ENCODE data around the gene HMGXB3.

DNA sequence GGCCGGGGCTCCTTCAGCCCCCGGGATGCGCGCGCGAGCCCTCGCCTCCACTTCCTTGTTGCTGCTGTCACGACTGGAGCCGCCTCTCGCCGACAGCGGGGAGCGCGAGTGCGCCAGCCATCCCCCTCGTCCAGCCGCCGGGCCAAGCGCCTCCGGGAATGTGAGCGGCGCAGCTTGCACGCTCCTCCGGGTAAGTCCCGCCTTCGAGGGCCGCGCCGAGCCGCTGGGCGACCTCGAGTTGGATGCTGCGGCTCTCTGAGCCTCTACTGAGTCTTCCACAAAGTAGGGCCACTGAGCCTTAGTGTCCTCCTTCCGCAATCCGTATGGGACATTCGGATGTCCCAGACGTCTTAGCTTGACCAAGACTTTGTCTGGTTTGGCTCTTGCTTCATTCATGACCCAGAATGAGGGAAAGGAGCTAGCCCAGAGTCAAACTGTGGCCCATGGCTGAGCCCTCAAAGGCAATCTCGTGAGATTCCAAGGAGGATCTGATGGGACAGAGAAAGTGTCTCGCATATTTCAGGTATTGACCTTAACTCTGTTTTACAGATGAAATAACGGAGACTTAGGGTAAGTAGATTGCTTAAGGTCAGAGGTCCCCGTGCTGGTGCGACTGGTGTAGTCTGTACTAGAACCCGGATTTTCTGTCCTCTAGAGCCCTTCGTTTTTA lies 586 bp downstream of the HMGXB3 start:
- no peak for TF ChIP-seq POLR2A (IDR thresholded peaks at IDR 0.05)
- TF ChIP-seq, protein P1, sequence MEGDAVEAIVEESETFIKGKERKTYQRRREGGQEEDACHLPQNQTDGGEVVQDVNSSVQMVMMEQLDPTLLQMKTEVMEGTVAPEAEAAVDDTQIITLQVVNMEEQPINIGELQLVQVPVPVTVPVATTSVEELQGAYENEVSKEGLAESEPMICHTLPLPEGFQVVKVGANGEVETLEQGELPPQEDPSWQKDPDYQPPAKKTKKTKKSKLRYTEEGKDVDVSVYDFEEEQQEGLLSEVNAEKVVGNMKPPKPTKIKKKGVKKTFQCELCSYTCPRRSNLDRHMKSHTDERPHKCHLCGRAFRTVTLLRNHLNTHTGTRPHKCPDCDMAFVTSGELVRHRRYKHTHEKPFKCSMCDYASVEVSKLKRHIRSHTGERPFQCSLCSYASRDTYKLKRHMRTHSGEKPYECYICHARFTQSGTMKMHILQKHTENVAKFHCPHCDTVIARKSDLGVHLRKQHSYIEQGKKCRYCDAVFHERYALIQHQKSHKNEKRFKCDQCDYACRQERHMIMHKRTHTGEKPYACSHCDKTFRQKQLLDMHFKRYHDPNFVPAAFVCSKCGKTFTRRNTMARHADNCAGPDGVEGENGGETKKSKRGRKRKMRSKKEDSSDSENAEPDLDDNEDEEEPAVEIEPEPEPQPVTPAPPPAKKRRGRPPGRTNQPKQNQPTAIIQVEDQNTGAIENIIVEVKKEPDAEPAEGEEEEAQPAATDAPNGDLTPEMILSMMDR (IDR thresholded peaks at IDR 0.05) = no peak
